ENCODE measurements around the gene JAG1. TPM values are rescaled to one million over a fixed set of nuclear protein-coding genes. Genes with fewer than 3 reads are reported as not detected.
"Not testable (repeated sequence)": the region's sequence is repeated elsewhere in the genome, so short reads cannot be mapped to it uniquely, and the experiment has no call there.

Gene JAG1
- total RNA-seq, 4 donors from 2014 or later: 133 to 367 (median 191) TPM

DNA sequence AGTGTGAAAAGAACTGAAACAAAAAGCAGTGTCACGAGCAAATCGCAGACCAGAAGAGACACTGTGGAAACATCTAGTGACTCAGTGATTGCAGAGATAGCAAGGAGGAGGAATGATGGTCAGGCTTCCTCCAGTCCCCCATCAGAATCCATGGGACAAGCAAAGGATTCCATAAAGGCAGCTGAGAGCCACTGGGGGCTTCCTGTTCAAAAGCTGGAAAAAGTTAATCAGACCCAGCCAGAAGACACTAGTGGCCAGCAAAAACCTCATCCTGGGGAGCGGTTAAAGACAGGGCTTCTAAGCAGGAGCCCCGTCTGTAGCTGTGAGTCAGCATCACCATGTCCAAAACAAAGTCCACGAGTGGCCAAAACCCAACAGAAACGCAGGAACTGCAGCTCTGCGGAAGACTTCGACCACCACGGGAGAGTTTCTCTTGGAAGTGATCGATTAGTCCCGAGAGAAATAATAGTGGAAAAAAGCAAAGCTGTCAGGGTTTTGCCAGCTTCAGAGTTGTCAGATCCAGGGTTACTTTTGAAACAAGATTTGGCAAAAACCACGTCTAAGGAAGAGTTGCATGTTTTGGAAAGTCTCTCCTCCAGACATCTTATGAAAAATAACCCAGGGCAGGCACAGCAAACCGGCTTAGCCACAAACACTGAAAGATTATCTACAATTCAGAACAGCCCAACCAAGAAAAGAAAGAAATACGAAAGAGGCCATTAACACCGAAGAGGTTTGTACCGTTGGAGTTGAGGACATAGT lies 51.0 kb downstream of the JAG1 start:
- peak overlapping the region; percentile 19 for H3K4me3 ChIP-seq
- 11% methylated on average over 16 of the region's 16 CpGs for WGBS
- no peak for DNase-seq (ENCODE audit: low spot score in 2 of 2)
- TF ChIP-seq EP300 (IDR thresholded peaks at IDR 0.05): no peak
- TF ChIP-seq POLR2AphosphoS5 (IDR thresholded peaks at IDR 0.05): no peak
- TF ChIP-seq, protein P1, sequence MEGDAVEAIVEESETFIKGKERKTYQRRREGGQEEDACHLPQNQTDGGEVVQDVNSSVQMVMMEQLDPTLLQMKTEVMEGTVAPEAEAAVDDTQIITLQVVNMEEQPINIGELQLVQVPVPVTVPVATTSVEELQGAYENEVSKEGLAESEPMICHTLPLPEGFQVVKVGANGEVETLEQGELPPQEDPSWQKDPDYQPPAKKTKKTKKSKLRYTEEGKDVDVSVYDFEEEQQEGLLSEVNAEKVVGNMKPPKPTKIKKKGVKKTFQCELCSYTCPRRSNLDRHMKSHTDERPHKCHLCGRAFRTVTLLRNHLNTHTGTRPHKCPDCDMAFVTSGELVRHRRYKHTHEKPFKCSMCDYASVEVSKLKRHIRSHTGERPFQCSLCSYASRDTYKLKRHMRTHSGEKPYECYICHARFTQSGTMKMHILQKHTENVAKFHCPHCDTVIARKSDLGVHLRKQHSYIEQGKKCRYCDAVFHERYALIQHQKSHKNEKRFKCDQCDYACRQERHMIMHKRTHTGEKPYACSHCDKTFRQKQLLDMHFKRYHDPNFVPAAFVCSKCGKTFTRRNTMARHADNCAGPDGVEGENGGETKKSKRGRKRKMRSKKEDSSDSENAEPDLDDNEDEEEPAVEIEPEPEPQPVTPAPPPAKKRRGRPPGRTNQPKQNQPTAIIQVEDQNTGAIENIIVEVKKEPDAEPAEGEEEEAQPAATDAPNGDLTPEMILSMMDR (IDR thresholded peaks at IDR 0.05): no peak
- TF ChIP-seq POLR2A (IDR thresholded peaks at IDR 0.05): no peak
- peaks cover 60% of the 10 kb centered on the region for H3K4me1 ChIP-seq
- peak overlapping the region; percentile 78 for H3K27ac ChIP-seq
- no peaks in the 10 kb centered on the region for H3K9me3 ChIP-seq
- no peaks in the 10 kb centered on the region for H3K27me3 ChIP-seq
- H3K36me3 ChIP-seq: no peaks in the 10 kb centered on the region

DNA sequence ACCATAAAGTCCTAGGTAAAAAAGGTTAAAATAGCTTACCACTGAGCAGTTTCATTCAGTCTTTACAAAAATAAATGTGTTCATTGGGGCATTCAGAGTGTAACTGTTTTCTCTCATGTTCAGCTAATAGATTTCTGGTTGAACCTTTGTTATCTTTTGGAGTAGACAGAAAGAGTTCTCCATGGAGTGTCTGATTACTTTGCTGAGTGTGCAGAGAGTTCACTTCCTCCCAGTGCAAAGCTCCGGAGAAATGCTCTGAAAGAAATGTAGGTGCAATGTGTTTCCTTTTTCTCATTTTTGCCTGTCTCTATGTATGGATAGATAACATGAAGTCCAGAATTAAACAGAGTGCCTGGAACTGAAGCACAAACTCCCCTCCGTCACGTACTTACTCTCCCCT lies 52.6 kb downstream of the JAG1 start:
- no peak overlapping the region for H3K27ac ChIP-seq
- H3K4me3 ChIP-seq: no peak overlapping the region
- TF ChIP-seq, protein P1 (IDR thresholded peaks at IDR 0.05): no peak
- no peaks in the 10 kb centered on the region for H3K36me3 ChIP-seq
- WGBS: 90% methylated on average over 3 of the region's 3 CpGs
- H3K9me3 ChIP-seq: no peaks in the 10 kb centered on the region
- no peak for DNase-seq (ENCODE audit: low spot score in 2 of 2)
- no peaks in the 10 kb centered on the region for H3K27me3 ChIP-seq
- H3K4me1 ChIP-seq: peaks cover 43% of the 10 kb centered on the region

DNA sequence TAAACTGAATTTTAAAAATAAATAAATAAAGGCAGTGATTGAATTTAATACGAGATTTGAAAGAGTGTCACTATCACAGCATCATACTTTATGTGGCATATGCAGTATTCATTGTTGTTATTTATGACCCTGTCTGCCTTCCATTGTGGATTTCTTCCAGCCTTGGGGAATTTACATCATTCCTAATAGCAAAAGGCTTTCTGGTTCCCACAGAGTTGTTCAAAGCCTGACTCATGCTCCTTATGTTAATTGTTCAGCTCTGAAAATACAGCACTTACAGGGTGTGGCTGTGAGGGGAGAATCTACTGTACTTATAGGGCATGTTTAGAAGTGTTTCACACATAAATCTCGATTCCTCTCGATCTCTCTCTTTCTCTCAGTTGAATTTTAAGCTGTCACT lies 54.4 kb downstream of the JAG1 start:
- TF ChIP-seq POLR2AphosphoS5 (IDR thresholded peaks at IDR 0.05) (no peak), EP300 (IDR thresholded peaks at IDR 0.05) (no peak), POLR2A (IDR thresholded peaks at IDR 0.05) (no peak)
- Histone ChIP-seq H3K4me1 (peaks cover 38% of the 10 kb centered on the region), H3K27me3 (no peaks in the 10 kb centered on the region), H3K9me3 (no peaks in the 10 kb centered on the region), H3K36me3 (no peaks in the 10 kb centered on the region), H3K27ac (peak overlapping the region; percentile 74), H3K4me3 (no peak overlapping the region)
- WGBS: 32% methylated on average over 3 of the region's 3 CpGs
- no peak for DNase-seq (ENCODE audit: low spot score in 2 of 2)

DNA sequence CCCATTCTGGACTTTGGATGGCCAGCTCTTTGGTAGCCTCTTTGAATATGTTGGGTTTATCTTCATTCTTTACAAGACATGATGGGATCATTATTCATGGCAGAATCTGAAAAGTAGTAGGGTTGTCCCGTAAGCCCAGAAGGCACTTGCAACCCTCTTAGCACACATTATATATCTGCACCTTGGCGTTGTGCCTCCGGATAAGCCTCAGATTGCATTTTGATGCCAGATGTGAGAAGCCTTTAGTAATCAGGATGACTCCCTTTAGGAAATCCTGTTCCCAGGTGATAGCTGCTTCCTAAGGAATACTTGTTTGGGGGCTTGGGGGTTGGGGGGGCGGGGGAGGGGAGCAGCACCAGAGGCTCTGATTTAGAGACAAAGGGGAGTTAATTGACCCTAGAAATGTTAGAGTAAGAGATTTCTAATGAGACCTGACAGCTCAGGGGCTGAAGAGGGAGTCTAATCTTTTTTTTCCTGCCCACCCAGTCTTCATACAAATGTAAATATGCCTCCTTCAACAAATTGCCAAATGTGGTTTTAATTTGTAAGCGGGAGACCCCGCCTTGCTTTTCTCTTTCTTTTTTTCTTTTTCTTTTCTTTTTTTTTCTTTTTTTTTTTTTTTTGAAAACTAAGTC lies 55.1 kb downstream of the JAG1 start:
- H3K4me3 ChIP-seq: no peak overlapping the region
- DNase-seq (ENCODE audit: low spot score in 2 of 2): no peak
- WGBS: 34% methylated on average over 6 of the region's 6 CpGs
- TF ChIP-seq, protein P1 (IDR thresholded peaks at IDR 0.05): no peak
- TF ChIP-seq EP300 (IDR thresholded peaks at IDR 0.05): no peak
- TF ChIP-seq POLR2A (IDR thresholded peaks at IDR 0.05): no peak
- no peak for TF ChIP-seq POLR2AphosphoS5 (IDR thresholded peaks at IDR 0.05)
- peaks cover 36% of the 10 kb centered on the region for H3K4me1 ChIP-seq
- no peaks in the 10 kb centered on the region for H3K27me3 ChIP-seq
- H3K27ac ChIP-seq: no peak overlapping the region
- H3K9me3 ChIP-seq: no peaks in the 10 kb centered on the region
- H3K36me3 ChIP-seq: no peaks in the 10 kb centered on the region

DNA sequence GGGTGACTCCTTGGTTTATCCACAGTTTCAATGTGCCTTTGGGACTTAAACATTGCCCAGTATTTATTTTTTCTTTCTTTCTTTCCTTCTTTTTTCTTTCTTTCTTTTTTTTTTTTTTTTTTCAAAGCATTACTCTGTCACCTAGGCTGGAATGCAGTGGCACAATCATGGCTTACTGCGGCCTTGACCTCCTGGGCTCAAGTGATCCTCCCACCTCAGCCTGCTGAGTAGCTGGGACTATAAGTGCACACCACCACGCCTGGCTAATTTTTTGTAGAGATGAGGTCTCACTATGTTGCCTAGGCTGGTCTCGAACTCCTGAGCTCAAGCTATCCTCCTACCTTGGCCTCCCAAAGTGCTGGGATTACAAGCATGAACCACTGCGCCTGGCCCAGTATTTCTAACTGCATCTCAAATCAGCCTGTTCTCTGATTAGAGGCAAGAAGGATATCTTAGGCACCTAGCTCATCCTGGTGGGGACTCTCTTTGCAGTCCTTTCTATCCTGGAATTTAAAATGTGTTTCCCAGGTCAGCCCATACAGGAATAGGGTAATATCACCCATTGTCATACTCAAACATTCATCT lies 56.2 kb downstream of the JAG1 start:
- peaks cover 26% of the 10 kb centered on the region for H3K4me1 ChIP-seq
- H3K9me3 ChIP-seq; H3K36me3 ChIP-seq; DNase-seq (ENCODE audit: low spot score in 2 of 2); H3K27me3 ChIP-seq; H3K27ac ChIP-seq; H3K4me3 ChIP-seq: not testable (repeated sequence)
- WGBS: 97% methylated on average over 4 of the region's 4 CpGs

DNA sequence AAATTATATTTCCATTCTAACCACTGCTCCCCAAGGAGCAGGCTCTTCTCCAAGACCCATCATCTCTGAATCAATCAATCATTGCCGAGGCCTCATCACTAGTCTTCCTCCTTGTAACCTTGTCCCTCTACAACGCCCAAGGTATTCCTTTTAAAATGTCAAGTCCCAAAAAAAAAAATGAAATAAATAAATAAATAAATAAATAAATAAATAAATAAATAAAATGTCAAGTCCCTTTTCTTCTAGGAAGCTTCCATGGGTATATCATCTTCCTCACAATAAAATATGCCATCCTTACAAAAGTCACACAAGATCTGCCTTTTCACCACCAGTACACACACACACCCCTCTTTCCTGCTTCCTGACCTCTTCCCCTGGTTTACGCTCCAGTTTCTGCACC lies 57.6 kb downstream of the JAG1 start:
- Histone ChIP-seq H3K36me3 (no peaks in the 10 kb centered on the region), H3K27ac (no peak overlapping the region), H3K9me3 (no peaks in the 10 kb centered on the region), H3K4me3 (no peak overlapping the region), H3K4me1 (peaks cover 18% of the 10 kb centered on the region), H3K27me3 (no peaks in the 10 kb centered on the region)
- WGBS: 97% methylated on average over 3 of the region's 3 CpGs
- TF ChIP-seq, protein P1 (IDR thresholded peaks at IDR 0.05): no peak
- no peak for TF ChIP-seq POLR2AphosphoS5 (IDR thresholded peaks at IDR 0.05)
- no peak for TF ChIP-seq EP300 (IDR thresholded peaks at IDR 0.05)
- no peak for TF ChIP-seq POLR2A (IDR thresholded peaks at IDR 0.05)
- no peak for DNase-seq (ENCODE audit: low spot score in 2 of 2)

All from suprapubic skin (tissue), 4 donors.